ENCODE data around the gene PPP4R3A.

- TF ChIP-seq, protein P1, sequence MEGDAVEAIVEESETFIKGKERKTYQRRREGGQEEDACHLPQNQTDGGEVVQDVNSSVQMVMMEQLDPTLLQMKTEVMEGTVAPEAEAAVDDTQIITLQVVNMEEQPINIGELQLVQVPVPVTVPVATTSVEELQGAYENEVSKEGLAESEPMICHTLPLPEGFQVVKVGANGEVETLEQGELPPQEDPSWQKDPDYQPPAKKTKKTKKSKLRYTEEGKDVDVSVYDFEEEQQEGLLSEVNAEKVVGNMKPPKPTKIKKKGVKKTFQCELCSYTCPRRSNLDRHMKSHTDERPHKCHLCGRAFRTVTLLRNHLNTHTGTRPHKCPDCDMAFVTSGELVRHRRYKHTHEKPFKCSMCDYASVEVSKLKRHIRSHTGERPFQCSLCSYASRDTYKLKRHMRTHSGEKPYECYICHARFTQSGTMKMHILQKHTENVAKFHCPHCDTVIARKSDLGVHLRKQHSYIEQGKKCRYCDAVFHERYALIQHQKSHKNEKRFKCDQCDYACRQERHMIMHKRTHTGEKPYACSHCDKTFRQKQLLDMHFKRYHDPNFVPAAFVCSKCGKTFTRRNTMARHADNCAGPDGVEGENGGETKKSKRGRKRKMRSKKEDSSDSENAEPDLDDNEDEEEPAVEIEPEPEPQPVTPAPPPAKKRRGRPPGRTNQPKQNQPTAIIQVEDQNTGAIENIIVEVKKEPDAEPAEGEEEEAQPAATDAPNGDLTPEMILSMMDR (IDR thresholded peaks at IDR 0.05): no peak
- TF ChIP-seq POLR2A (IDR thresholded peaks at IDR 0.05): no peak
Observed at GRCh38 chr14:91536327-91536726, 26.2 kb upstream of the PPP4R3A start.

All from esophagus squamous epithelium (tissue), 4 donors.